NT2/D1 (cell line): ENCODE measurements around the gene LTBP2.

Experiments
- DNase-seq: peaks from one replicate; pipeline ENCODE4 v3.0.0-alpha.2; 2011; ENCODE audit warnings: low read depth, low spot score
- H3K27me3 ChIP-seq: 2 replicates; pipeline ENCODE4 v1.6.0; 2011; ENCODE audit warnings: mild to moderate bottlenecking; ENCODE audit not compliant: insufficient read length, insufficient read depth
- H3K36me3 ChIP-seq: 2 replicates; pipeline ENCODE4 v1.6.1; 2011; ENCODE audit warnings: mild to moderate bottlenecking, low read length, mixed read lengths; ENCODE audit not compliant: insufficient read depth, insufficient read length
- H3K4me1 ChIP-seq: 2 replicates; pipeline ENCODE4 v1.5.1; 2011; ENCODE audit not compliant: insufficient read depth, insufficient read length
- H3K4me3 ChIP-seq: 2 replicates; pipeline ENCODE4 v1.5.1; 2011; ENCODE audit warnings: low read depth; ENCODE audit not compliant: insufficient read length
- H3K9ac ChIP-seq: 2 replicates; pipeline ENCODE4 v1.6.0; 2011; ENCODE audit warnings: low read depth; ENCODE audit not compliant: insufficient read length
- H3K9me3 ChIP-seq: 2 replicates; pipeline ENCODE4 v1.5.1; 2011; ENCODE audit warnings: mild to moderate bottlenecking, low read length; ENCODE audit not compliant: insufficient read depth
- SUZ12 ChIP-seq: IDR thresholded peaks from 2 replicates; pipeline ENCODE4 v1.6.1; 2011; ENCODE audit not compliant: insufficient read length, insufficient read depth; ENCODE audit errors: extremely low read depth
- YY1 ChIP-seq: IDR thresholded peaks from 2 replicates; pipeline ENCODE4 v1.6.1; 2011; ENCODE audit not compliant: insufficient read length, insufficient read depth
- ZNF274 ChIP-seq: IDR thresholded peaks from 2 replicates; pipeline ENCODE4 v1.6.1; 2011; ENCODE audit warnings: mild to moderate bottlenecking, low read depth, low read length

LTBP2 gene

GRCh38 chr14:74647061-74647677, 35.1 kb upstream of the LTBP2 start:
- Histone ChIP-seq H3K9me3 (no peaks in the 10 kb centered on the region), H3K36me3 (no peaks in the 10 kb centered on the region), H3K9ac (no peak overlapping the region), H3K4me3 (no peak overlapping the region), H3K4me1 (peaks cover 9% of the 10 kb centered on the region), H3K27me3 (no peaks in the 10 kb centered on the region)
- TF ChIP-seq YY1 (no peak), SUZ12 (no peak), ZNF274 (no peak)
- no peak for DNase-seq

GRCh38 chr14:74645756-74646470, 33.9 kb upstream of the LTBP2 start:
- H3K4me1 ChIP-seq = peaks cover 8% of the 10 kb centered on the region
- no peak overlapping the region for H3K9ac ChIP-seq
- TF ChIP-seq YY1 = no peak
- no peak for TF ChIP-seq ZNF274
- TF ChIP-seq SUZ12 = no peak
- no peak for DNase-seq
- H3K9me3 ChIP-seq = no peaks in the 10 kb centered on the region
- no peaks in the 10 kb centered on the region for H3K36me3 ChIP-seq
- H3K4me3 ChIP-seq = no peak overlapping the region
- H3K27me3 ChIP-seq = no peaks in the 10 kb centered on the region

DNA sequence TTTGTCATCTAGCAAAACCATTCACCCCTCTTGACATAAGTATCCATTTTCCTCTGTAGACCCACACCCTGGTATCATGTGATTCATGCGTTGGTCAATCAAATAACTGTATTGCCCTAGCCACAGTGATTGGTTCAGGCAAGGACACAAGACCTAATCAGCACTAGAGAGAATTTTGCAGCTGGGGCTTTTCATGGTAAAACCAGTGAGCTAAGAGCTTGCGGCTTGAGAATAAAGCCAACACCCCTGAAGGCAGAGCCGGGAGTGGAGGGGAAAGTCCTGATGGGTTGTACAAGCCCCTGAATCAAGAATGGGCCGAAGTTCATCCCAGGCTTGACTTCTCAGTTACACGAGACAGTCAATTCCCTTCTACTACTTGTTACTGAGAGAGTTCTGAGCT, 33.2 kb upstream of the LTBP2 start:
- Histone ChIP-seq H3K9ac (no peak overlapping the region), H3K4me3 (no peak overlapping the region), H3K27me3 (no peaks in the 10 kb centered on the region), H3K36me3 (no peaks in the 10 kb centered on the region), H3K9me3 (no peaks in the 10 kb centered on the region), H3K4me1 (peaks cover 8% of the 10 kb centered on the region)
- TF ChIP-seq YY1 = no peak
- TF ChIP-seq ZNF274 = no peak
- TF ChIP-seq SUZ12 = no peak
- no peak for DNase-seq

DNA sequence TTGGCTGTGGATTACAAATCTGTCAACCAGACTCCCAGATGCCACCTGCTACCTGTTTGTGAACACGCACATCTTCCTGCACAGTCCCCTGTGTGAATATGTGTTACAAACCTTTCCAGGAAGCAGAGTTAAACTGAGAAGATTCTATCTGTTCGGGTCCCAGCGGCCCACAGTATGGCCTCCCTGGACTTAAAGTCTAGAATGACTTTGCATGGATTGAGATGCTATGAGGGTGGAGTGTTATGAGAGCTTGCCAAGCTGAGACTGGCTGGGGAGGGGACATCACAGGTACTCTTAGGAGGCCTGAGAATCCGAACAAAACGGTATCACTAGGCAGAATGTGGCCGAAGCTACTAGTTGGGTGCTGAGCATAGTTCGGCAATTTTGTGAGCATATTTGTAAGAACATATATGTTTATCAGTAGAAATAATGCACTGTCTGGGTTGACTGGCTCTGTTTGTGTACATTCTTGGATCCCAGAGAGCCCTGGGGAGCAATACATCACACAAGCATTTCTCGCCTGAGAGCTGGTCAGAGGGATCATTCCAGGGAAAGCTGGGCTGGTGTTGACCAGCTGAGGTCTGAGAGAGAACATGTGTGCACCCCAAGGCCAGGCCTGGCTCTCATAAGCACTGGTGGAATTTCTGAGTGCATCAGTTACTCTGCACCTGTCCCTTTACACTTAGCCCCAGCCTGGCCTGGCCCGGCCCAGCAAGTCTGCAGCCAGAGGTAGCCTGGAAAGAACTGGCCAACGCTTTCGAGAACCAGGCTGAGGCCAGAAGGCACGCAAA, 29.8 kb upstream of the LTBP2 start:
- no peak for TF ChIP-seq SUZ12
- TF ChIP-seq ZNF274 = no peak
- TF ChIP-seq YY1 = no peak
- Histone ChIP-seq H3K4me3 (no peak overlapping the region), H3K9ac (no peak overlapping the region), H3K9me3 (no peaks in the 10 kb centered on the region), H3K27me3 (no peaks in the 10 kb centered on the region), H3K36me3 (no peaks in the 10 kb centered on the region), H3K4me1 (peaks cover under 1% of the 10 kb centered on the region)
- no peak for DNase-seq

GRCh38 chr14:74638966-74639365, 26.9 kb upstream of the LTBP2 start:
- Histone ChIP-seq H3K4me1 (peaks cover 10% of the 10 kb centered on the region), H3K36me3 (no peaks in the 10 kb centered on the region), H3K9me3 (no peaks in the 10 kb centered on the region), H3K9ac (no peak overlapping the region), H3K4me3 (no peak overlapping the region), H3K27me3 (no peaks in the 10 kb centered on the region)
- no peak for DNase-seq
- TF ChIP-seq ZNF274 (no peak), SUZ12 (no peak), YY1 (no peak)

DNA sequence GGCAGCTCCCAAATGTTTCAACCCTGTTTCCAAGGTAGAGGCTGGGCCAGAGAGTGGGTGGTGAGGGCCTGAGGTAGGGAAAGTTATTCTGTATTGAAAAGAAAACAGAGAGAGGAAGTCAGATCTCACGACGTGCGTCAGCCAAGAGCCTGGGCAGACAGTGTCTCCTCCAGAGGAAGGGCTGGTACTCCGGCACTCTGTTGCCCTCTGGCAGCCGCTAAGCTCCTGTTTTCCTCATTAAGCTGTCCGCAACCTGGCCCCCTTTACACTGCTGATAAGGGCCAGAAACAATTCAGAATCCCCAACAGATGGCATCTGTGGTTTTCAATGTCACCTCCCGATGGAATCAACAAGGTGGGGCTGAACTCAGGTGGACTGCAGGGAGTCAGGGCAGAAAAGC, 26.0 kb upstream of the LTBP2 start:
- Histone ChIP-seq H3K36me3 (no peaks in the 10 kb centered on the region), H3K4me1 (peaks cover 10% of the 10 kb centered on the region), H3K4me3 (no peak overlapping the region), H3K27me3 (no peaks in the 10 kb centered on the region), H3K9ac (no peak overlapping the region), H3K9me3 (no peaks in the 10 kb centered on the region)
- DNase-seq = no peak
- TF ChIP-seq YY1 (no peak), SUZ12 (no peak), ZNF274 (no peak)

- TF ChIP-seq YY1 (no peak), ZNF274 (no peak), SUZ12 (no peak)
- H3K36me3 ChIP-seq = no peaks in the 10 kb centered on the region
- H3K4me3 ChIP-seq = no peak overlapping the region
- DNase-seq = no peak
- no peak overlapping the region for H3K9ac ChIP-seq
- peaks cover 10% of the 10 kb centered on the region for H3K4me1 ChIP-seq
- H3K9me3 ChIP-seq = no peaks in the 10 kb centered on the region
- H3K27me3 ChIP-seq = no peaks in the 10 kb centered on the region
Observed at GRCh38 chr14:74637178-74637550, 25.1 kb upstream of the LTBP2 start.
